Uterus (tissue), 2 donors: Measurements from ENCODE around the gene FGF7.
"Not testable (repeated sequence)": the region's sequence is repeated elsewhere in the genome, so short reads cannot be mapped to it uniquely, and the experiment has no call there.

ENCODE experiments used
- POLR2A ChIP-seq, 2 donors: fragments of 450-650 bp; IDR thresholded peaks; one replicate each; pipeline ENCODE4 v1.6.1; 2016; ENCODE audit warnings: antibody characterized with exemption in 2 of 2, mild to moderate bottlenecking in 1 of 2, moderate library complexity in 1 of 2
- TF ChIP-seq, protein P1 (sequence below), 4 experiments: fragments of 200-600 bp in 2 of 4; fragments of 450-650 bp in 2 of 4; sonication (generic) in 2 of 4; IDR thresholded peaks; one replicate each; pipeline ENCODE4 v1.5.1; 2016 to 2019; ENCODE audit warnings: antibody characterized with exemption in 4 of 4, mild to moderate bottlenecking in 2 of 4, moderate library complexity in 1 of 4

- TF ChIP-seq, protein P1, sequence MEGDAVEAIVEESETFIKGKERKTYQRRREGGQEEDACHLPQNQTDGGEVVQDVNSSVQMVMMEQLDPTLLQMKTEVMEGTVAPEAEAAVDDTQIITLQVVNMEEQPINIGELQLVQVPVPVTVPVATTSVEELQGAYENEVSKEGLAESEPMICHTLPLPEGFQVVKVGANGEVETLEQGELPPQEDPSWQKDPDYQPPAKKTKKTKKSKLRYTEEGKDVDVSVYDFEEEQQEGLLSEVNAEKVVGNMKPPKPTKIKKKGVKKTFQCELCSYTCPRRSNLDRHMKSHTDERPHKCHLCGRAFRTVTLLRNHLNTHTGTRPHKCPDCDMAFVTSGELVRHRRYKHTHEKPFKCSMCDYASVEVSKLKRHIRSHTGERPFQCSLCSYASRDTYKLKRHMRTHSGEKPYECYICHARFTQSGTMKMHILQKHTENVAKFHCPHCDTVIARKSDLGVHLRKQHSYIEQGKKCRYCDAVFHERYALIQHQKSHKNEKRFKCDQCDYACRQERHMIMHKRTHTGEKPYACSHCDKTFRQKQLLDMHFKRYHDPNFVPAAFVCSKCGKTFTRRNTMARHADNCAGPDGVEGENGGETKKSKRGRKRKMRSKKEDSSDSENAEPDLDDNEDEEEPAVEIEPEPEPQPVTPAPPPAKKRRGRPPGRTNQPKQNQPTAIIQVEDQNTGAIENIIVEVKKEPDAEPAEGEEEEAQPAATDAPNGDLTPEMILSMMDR (IDR thresholded peaks at IDR 0.05) = not testable (repeated sequence)
- TF ChIP-seq POLR2A (IDR thresholded peaks at IDR 0.05) = not testable (repeated sequence)
Measured at GRCh38 chr15:49471248-49471647, 48.2 kb downstream of the FGF7 start.
